Activated T-cell treated with anti-CD3 and anti-CD28 coated beads, Interleukin-2, amount 50 U/mL, for 72 hours (primary cell): ENCODE measurements around the gene SLIT3. TPM values are rescaled to one million over a fixed set of nuclear protein-coding genes. Genes with fewer than 3 reads are reported as not detected.

ENCODE experiments used
- ATAC-seq, 2 donors: fragments of 150-1000 bp; cut with Tn5 transposase; replicated peaks in 1 of 2; 2 replicates each; pipeline ENCODE4 v1.10.0; 2021; ENCODE audit warnings: moderate library complexity in 2 of 2, mild to moderate bottlenecking in 1 of 2
- DNase-seq, 2 donors: peaks; one replicate each; pipeline ENCODE4 v3.0.0; 2021 to 2022; ENCODE audit warnings: mixed read lengths in 1 of 2
- H3K27ac Mint-ChIP-seq: one replicate; pipeline ENCODE4 v1.8.0; 2022; ENCODE audit warnings: mild to moderate bottlenecking, moderate library complexity, mixed read lengths
- H3K27me3 Mint-ChIP-seq: one replicate; pipeline ENCODE4 v1.8.0; 2022; ENCODE audit warnings: low read depth, mixed read lengths
- H3K36me3 Mint-ChIP-seq, 2 donors: one replicate each; pipeline ENCODE4 v1.8.0; 2022; ENCODE audit warnings: mixed read lengths in 2 of 2, mild to moderate bottlenecking in 1 of 2; ENCODE audit not compliant: insufficient read depth in 2 of 2
- H3K4me1 Mint-ChIP-seq: one replicate; pipeline ENCODE4 v1.8.0; 2022; ENCODE audit warnings: low read depth, mixed read lengths
- H3K4me3 Mint-ChIP-seq, 2 donors: one replicate each; pipeline ENCODE4 v1.8.0; 2022; ENCODE audit warnings: mild to moderate bottlenecking in 2 of 2, mixed read lengths in 2 of 2, moderate library complexity in 2 of 2
- H3K9me3 Mint-ChIP-seq, 2 donors: one replicate each; pipeline ENCODE4 v1.8.0; 2022; ENCODE audit warnings: mixed read lengths in 2 of 2
- total RNA-seq, 2 donors: library from RNA; stranded (reverse); gene quantifications; one replicate each; pipeline ENCODE4 v1.2.3, GENCODE V29; 2022

SLIT3 gene
- total RNA-seq, 2 donors from 2014 or later, result 1.7 to 3.1 TPM

DNA sequence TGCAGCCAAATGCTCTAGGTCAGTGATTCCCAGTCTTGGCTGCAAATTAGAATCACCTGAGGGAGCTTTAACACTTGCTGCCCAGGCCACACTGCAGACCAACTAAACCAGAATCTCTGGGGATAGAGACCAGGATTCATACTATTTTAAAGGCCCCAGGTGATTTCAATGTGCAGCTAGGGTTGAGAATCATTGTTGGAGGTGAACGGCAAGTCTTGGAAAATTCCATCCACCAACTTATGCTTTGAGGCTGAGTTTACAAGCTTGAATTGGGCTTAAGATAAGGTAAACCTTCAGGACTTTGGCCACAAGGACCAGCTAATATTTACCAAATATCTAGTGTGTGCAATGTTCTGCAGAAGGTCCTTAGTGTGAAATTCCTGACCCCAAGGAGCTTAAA is 27.5 kb downstream of the SLIT3 start:
- no peak for ATAC-seq
- no peak overlapping the region for H3K27ac Mint-ChIP-seq

GRCh38 chr5:169272731-169273427 is 28.1 kb downstream of the SLIT3 start:
- no peaks in the 10 kb centered on the region for H3K36me3 Mint-ChIP-seq
- no peaks in the 10 kb centered on the region for H3K4me1 Mint-ChIP-seq
- no peaks in the 10 kb centered on the region for H3K9me3 Mint-ChIP-seq
- no peaks in the 10 kb centered on the region for H3K27me3 Mint-ChIP-seq
- no peak overlapping the region for H3K4me3 Mint-ChIP-seq
- ATAC-seq (no peak), DNase-seq (no peak)
- H3K27ac Mint-ChIP-seq, result no peak overlapping the region

More for the DNA sequence above, 27.5 kb downstream of the SLIT3 start:
- DNase-seq, result no peak
- Mint-ChIP-seq H3K4me1 (no peaks in the 10 kb centered on the region), H3K27me3 (no peaks in the 10 kb centered on the region), H3K4me3 (no peak overlapping the region), H3K9me3 (no peaks in the 10 kb centered on the region), H3K36me3 (no peaks in the 10 kb centered on the region)

DNA sequence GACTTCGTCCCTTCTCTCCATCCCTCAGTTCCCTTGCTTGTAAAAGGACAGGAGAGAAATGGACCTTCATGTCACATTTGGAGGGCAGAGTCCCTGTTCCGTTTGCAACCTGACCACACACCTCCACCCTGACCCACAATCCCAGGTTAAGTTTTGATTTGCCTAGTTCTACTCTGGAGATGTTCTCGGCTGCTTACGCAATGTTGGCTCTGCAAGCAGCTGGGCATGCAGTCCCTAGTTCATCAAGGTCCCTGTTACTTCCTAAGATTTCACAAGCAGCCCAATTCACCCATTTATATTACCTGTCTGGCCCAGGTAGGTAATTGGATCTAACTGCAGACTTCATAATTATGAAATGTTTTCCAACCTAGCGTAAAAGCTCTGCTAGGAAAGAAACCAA is 28.8 kb downstream of the SLIT3 start:
- no peak for DNase-seq
- Mint-ChIP-seq H3K4me3 (no peak overlapping the region), H3K4me1 (no peaks in the 10 kb centered on the region), H3K27ac (no peak overlapping the region), H3K9me3 (no peaks in the 10 kb centered on the region), H3K36me3 (no peaks in the 10 kb centered on the region), H3K27me3 (no peaks in the 10 kb centered on the region)
- ATAC-seq, result no peak

DNA sequence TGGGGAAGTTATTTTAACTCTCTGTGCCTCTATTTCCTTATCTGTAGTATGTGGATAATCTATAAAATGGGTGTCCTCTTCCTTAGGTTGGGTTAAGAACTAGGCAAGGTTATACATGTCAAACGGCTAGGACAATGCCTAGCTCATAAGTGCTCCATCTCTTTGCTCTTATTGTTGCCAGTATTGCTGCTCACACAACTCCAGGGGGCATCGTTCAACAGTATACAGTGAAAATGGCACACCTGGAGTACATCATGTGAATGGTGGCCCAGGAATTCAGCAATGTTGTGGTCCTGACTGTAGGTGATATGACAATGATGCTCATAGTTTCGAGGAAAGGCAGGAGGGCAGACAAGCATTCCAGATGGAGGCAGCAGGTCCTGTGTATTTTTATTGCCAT is 30.1 kb downstream of the SLIT3 start:
- DNase-seq (no peak), ATAC-seq (no peak)
- Mint-ChIP-seq H3K27ac (no peak overlapping the region), H3K9me3 (no peaks in the 10 kb centered on the region), H3K4me1 (no peaks in the 10 kb centered on the region), H3K36me3 (no peaks in the 10 kb centered on the region), H3K27me3 (no peaks in the 10 kb centered on the region), H3K4me3 (no peak overlapping the region)

- no peaks in the 10 kb centered on the region for H3K4me1 Mint-ChIP-seq
- ATAC-seq (no peak), DNase-seq (no peak)
- no peaks in the 10 kb centered on the region for H3K27me3 Mint-ChIP-seq
- no peak overlapping the region for H3K27ac Mint-ChIP-seq
- no peaks in the 10 kb centered on the region for H3K36me3 Mint-ChIP-seq
- H3K9me3 Mint-ChIP-seq, result no peaks in the 10 kb centered on the region
- no peak overlapping the region for H3K4me3 Mint-ChIP-seq
Observed at GRCh38 chr5:169268019-169268418, 32.9 kb downstream of the SLIT3 start.

- Mint-ChIP-seq H3K9me3 (no peaks in the 10 kb centered on the region), H3K4me3 (no peak overlapping the region), H3K27ac (no peak overlapping the region), H3K36me3 (no peaks in the 10 kb centered on the region), H3K27me3 (peaks cover 9% of the 10 kb centered on the region), H3K4me1 (no peaks in the 10 kb centered on the region)
- no peak for ATAC-seq
- no peak for DNase-seq
Observed at GRCh38 chr5:169265888-169266287, 35.1 kb downstream of the SLIT3 start.

DNA sequence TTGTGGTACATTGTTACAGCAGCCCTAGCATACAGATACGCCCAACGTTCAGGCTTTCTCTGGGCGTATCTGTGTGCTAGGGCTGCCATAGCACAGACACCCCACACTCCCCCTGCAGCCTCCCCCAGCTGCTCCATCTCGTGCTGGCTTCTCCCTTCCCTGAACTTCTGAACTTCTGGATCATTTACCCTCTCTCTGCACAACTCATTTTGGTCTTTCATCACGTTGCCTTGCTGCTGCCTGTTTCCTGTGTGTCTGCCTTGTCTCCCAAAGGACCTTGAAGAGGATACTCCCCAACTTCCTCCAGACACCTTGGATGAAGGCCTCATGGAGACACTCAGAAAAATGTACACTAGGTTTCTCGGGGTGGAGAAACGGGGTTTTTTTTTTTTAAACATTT is 37.3 kb downstream of the SLIT3 start:
- H3K9me3 Mint-ChIP-seq, result no peaks in the 10 kb centered on the region

GRCh38 chr5:169260896-169261569 is 39.9 kb downstream of the SLIT3 start:
- Mint-ChIP-seq H3K4me3 (no peak overlapping the region), H3K9me3 (no peaks in the 10 kb centered on the region), H3K4me1 (no peaks in the 10 kb centered on the region), H3K27me3 (peaks cover 9% of the 10 kb centered on the region), H3K36me3 (no peaks in the 10 kb centered on the region), H3K27ac (no peak overlapping the region)
- no peak for ATAC-seq
- no peak for DNase-seq

More for the DNA sequence above, 37.3 kb downstream of the SLIT3 start:
- Mint-ChIP-seq H3K27me3 (peaks cover 9% of the 10 kb centered on the region), H3K4me1 (no peaks in the 10 kb centered on the region), H3K27ac (no peak overlapping the region), H3K4me3 (no peak overlapping the region), H3K36me3 (no peaks in the 10 kb centered on the region)
- DNase-seq, result no peak
- ATAC-seq, result no peak

DNA sequence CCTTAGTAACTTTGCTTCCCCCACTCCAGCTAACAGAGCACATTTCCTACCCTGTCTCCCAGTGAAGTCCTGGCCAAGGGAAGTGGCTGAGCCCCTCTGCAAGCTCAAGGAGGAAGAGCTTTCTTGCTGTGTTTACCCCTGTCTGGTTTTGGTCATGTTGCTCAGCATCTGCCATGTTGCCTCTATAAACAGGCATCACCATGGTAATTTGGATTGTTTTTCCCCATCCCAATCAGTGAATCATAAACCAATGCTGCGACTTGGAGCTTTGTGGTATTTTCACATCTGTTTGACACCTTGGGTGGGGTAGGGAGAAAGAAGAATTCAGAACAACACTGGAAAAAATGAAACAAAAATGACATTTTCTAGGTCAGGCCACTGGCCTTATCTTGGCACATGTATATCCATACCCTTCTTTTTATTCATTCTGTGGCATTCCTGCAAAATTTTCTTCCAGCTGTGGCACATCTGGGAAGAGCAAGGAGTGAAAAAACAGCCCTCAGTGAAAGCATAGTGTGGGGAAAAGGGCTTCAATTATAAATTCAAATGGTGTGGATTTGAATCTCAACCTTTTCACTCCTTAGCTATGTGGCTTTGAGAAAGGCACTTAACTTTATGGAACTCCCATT is 42.5 kb downstream of the SLIT3 start:
- ATAC-seq (no peak), DNase-seq (no peak)
- H3K27me3 Mint-ChIP-seq, result peaks cover 9% of the 10 kb centered on the region
- no peaks in the 10 kb centered on the region for H3K36me3 Mint-ChIP-seq
- H3K4me3 Mint-ChIP-seq, result no peak overlapping the region
- H3K27ac Mint-ChIP-seq, result no peak overlapping the region
- no peaks in the 10 kb centered on the region for H3K4me1 Mint-ChIP-seq
- no peaks in the 10 kb centered on the region for H3K9me3 Mint-ChIP-seq

GRCh38 chr5:169256191-169256590 is 44.7 kb downstream of the SLIT3 start:
- no peak for ATAC-seq
- Mint-ChIP-seq H3K4me3 (no peak overlapping the region), H3K27me3 (peaks cover 6% of the 10 kb centered on the region), H3K9me3 (no peaks in the 10 kb centered on the region), H3K4me1 (no peaks in the 10 kb centered on the region), H3K27ac (no peak overlapping the region), H3K36me3 (no peaks in the 10 kb centered on the region)
- no peak for DNase-seq

GRCh38 chr5:169253071-169253470 is 47.9 kb downstream of the SLIT3 start:
- peaks cover 11% of the 10 kb centered on the region for H3K27me3 Mint-ChIP-seq
- DNase-seq, result no peak
- H3K9me3 Mint-ChIP-seq, result no peaks in the 10 kb centered on the region
- H3K4me3 Mint-ChIP-seq, result no peak overlapping the region
- H3K4me1 Mint-ChIP-seq, result no peaks in the 10 kb centered on the region
- ATAC-seq, result no peak
- no peak overlapping the region for H3K27ac Mint-ChIP-seq
- H3K36me3 Mint-ChIP-seq, result no peaks in the 10 kb centered on the region

- no peak overlapping the region for H3K4me3 Mint-ChIP-seq
- no peak for DNase-seq
- H3K9me3 Mint-ChIP-seq, result peaks cover 0 to 2% of the 10 kb centered on the region in 2 donors
- H3K4me1 Mint-ChIP-seq, result no peaks in the 10 kb centered on the region
- no peaks in the 10 kb centered on the region for H3K36me3 Mint-ChIP-seq
- no peak overlapping the region for H3K27ac Mint-ChIP-seq
- ATAC-seq, result no peak
- peaks cover 13% of the 10 kb centered on the region for H3K27me3 Mint-ChIP-seq
Observed at GRCh38 chr5:169251333-169252084, 49.4 kb downstream of the SLIT3 start.

DNA sequence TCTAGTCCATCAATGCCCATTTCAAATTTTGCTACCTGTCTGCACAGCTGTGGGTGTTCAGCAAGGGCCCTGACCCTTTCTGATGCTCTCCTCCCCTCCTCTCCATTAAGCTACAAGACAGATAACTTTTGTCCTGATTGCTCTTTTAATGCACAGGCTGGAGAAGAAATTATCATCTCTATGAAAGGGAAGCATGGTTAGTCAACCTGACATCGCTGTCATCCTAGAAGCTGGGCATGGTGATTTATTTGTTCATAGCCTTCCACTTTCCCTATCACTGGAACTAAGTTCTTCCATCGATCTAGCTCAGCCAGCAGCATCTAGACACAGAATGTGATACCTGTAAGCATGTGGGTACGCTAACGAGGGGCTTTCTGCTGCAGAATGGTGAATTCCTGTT is 50.1 kb downstream of the SLIT3 start:
- ATAC-seq (no peak), DNase-seq (no peak)
- H3K27me3 Mint-ChIP-seq, result peaks cover 18% of the 10 kb centered on the region
- H3K9me3 Mint-ChIP-seq, result peaks cover 0 to 2% of the 10 kb centered on the region in 2 donors
- no peaks in the 10 kb centered on the region for H3K4me1 Mint-ChIP-seq
- no peaks in the 10 kb centered on the region for H3K36me3 Mint-ChIP-seq
- no peak overlapping the region for H3K4me3 Mint-ChIP-seq
- no peak overlapping the region for H3K27ac Mint-ChIP-seq
